Vagina (tissue), 2 donors: Measurements from ENCODE around the gene ADRM1.

Experiments
- POLR2A ChIP-seq, 2 donors: fragments of 450-650 bp; IDR thresholded peaks; one replicate each; pipeline ENCODE4 v1.6.1; 2017; ENCODE audit warnings: antibody characterized with exemption in 2 of 2, mild to moderate bottlenecking in 2 of 2, moderate library complexity in 2 of 2
- TF ChIP-seq, protein P1 (sequence below), 3 experiments: fragments of 450-650 bp in 2 of 3; fragments of 200-600 bp in 1 of 3; sonication (generic) in 1 of 3; IDR thresholded peaks; one replicate each; pipeline ENCODE4 v1.5.1; 2017 to 2019; ENCODE audit warnings: antibody characterized with exemption in 3 of 3, mild to moderate bottlenecking in 2 of 3, moderate library complexity in 2 of 3

DNA sequence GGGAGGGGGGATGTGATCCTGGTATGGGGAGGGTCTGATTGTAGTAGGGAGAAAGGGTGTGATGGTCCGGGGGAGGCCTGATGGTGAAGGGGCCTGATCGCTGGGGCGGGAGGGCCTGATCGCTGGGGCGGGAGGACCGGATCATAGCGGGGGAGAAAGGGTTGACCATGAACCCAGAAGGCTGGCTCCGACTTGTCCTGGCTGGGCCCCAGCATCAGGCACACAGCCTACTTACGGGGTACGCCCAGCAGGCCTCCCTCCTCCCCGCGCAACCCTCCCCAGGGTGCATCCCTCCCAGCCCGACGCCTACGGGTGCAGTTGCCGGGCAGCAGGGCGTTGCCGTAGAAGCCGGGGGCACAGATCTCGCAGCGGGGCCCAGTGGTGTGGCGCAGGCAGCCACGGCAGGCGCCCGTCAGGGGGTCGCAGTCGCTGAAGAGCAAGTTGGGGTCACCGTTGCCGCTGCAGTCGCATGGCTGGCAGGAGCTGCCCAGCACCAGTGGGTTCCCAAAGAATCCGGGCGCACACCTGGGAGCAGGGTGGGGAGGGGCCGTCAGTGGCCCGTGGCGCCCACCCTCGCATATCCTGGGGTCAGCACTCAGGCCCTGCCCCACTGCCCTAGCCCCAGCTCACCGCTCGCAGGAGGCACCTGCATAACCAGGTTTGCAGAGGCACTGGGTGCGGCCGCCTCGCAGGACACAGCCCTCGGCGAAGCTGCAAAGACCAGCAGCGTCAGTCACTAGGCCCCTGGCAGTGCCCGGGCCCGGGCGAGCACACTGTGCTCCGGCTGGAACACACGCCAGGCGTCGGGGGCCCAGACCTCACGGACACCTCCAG lies 20.6 kb downstream of the ADRM1 start:
- TF ChIP-seq, protein P1, sequence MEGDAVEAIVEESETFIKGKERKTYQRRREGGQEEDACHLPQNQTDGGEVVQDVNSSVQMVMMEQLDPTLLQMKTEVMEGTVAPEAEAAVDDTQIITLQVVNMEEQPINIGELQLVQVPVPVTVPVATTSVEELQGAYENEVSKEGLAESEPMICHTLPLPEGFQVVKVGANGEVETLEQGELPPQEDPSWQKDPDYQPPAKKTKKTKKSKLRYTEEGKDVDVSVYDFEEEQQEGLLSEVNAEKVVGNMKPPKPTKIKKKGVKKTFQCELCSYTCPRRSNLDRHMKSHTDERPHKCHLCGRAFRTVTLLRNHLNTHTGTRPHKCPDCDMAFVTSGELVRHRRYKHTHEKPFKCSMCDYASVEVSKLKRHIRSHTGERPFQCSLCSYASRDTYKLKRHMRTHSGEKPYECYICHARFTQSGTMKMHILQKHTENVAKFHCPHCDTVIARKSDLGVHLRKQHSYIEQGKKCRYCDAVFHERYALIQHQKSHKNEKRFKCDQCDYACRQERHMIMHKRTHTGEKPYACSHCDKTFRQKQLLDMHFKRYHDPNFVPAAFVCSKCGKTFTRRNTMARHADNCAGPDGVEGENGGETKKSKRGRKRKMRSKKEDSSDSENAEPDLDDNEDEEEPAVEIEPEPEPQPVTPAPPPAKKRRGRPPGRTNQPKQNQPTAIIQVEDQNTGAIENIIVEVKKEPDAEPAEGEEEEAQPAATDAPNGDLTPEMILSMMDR (IDR thresholded peaks at IDR 0.05), result no peak
- no peak for TF ChIP-seq POLR2A (IDR thresholded peaks at IDR 0.05)
